CD1c-positive myeloid dendritic cell (primary cell): Measurements from ENCODE around the gene FAM53B.

Experiments
- DNase-seq: peaks from one replicate; pipeline ENCODE4 v3.0.0-alpha.2; 2016; ENCODE audit errors: extremely low spot score

The FAM53B gene

GRCh38 chr10:124647421-124648130 is 96.6 kb downstream of the FAM53B start:
- peak; percentile 94 for DNase-seq

GRCh38 chr10:124646483-124647352 is 97.5 kb downstream of the FAM53B start:
- DNase-seq, result peak; percentile 87

- DNase-seq, result no peak
These were observed 98.6 kb downstream of the FAM53B start for GRCh38 chr10:124645467-124646095.

- DNase-seq, result no peak
These were observed 99.3 kb downstream of the FAM53B start for GRCh38 chr10:124644771-124645415.

- DNase-seq, result no peak
These were observed 99.9 kb downstream of the FAM53B start for GRCh38 chr10:124644236-124644635.

- DNase-seq, result no peak
These were observed 100.7 kb downstream of the FAM53B start for GRCh38 chr10:124643330-124644009.

- peak; percentile 31 for DNase-seq
These were observed 102.0 kb downstream of the FAM53B start for GRCh38 chr10:124642088-124642710.

- DNase-seq, result peak; percentile 88
These were observed 102.7 kb downstream of the FAM53B start for GRCh38 chr10:124641282-124642087.

- DNase-seq, result peak; percentile 86
These were observed 103.5 kb downstream of the FAM53B start for GRCh38 chr10:124640538-124641231.

GRCh38 chr10:124640056-124640455 is 104.1 kb downstream of the FAM53B start:
- no peak for DNase-seq

- no peak for DNase-seq
These were observed 104.5 kb downstream of the FAM53B start for GRCh38 chr10:124639646-124640045.

- no peak for DNase-seq
These were observed 105.0 kb downstream of the FAM53B start for GRCh38 chr10:124639206-124639605.

- no peak for DNase-seq
These were observed 106.4 kb downstream of the FAM53B start for GRCh38 chr10:124637746-124638145.

- no peak for DNase-seq
These were observed 107.0 kb downstream of the FAM53B start for GRCh38 chr10:124637091-124637700.

GRCh38 chr10:124636271-124636995 is 107.7 kb downstream of the FAM53B start:
- no peak for DNase-seq

GRCh38 chr10:124632566-124632965 is 111.6 kb downstream of the FAM53B start:
- no peak for DNase-seq

- DNase-seq, result no peak
These were observed 112.1 kb downstream of the FAM53B start for GRCh38 chr10:124632064-124632531.

- no peak for DNase-seq
These were observed 113.6 kb downstream of the FAM53B start for GRCh38 chr10:124630551-124630950.
